ENCODE data around the gene MRAP2.

MRAP2 gene

DNA sequence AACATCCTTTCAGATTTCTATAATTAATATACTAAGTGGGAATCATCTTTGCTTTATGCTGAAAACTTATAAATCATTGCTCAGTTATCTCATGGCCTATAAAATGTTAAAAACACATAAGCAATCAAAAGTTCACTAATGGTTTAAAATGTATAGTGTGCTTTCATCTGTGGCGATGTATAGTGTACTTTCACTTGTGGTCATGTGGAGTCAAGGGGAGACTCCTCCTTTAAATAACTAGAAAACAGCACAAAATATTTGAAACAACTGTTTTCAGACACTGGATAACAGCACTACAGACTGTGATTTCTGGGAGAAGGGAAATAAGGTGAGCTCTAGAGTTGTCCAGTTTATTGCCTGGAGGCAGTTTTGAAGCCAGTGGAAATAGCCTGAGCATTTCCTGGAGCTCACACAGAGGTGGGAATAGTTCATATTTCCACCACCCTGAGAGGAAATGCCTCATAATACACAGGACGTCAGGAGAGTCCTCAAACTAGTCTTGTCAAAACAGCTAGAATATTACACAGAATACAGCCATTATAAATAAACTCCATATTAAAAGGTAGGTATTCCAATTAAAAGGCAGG is 104.5 kb downstream of the MRAP2 start:
- no peak for DNase-seq

DNA sequence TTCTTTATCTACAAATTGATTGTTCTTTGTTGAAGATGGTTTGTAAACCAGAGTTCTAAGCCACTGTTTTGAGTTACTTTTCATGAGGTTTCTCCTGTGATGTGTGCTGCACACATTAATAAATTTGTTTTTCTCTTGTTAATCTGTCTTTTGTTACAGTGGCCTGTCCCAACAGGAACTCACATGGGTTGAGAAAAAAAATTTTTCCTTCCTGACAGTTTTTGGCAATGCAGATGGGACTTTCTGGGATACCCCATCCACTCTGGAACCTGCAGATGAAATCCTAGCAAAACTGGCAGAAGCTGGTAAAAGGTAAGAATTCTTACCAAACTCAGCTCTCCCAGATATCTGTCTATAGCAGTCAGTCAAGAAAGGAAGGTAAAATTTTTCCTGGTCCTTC is 105.7 kb downstream of the MRAP2 start:
- DNase-seq = no peak

Data from stimulated activated CD4-positive, alpha-beta T cell treated with anti-CD3 and anti-CD28 coated beads, Interleukin-1b, Interleukin-23, amount 100 ng/mL, for 48 hours (primary cell).